Nephron progenitor cell (in vitro differentiated cells): ENCODE data around the gene PLEKHD1.
A peak's percentile ranks its signal among the peaks of the same experiment; 100 is the strongest.

Experiments
- DNase-seq: peaks from one replicate; pipeline ENCODE4 v3.0.0; 2021
- H3K27ac Mint-ChIP-seq: 2 replicates; pipeline ENCODE4 v1.8.0; 2021; ENCODE audit warnings: mild to moderate bottlenecking, moderate library complexity, mixed read lengths
- H3K27me3 Mint-ChIP-seq: 2 replicates; pipeline ENCODE4 v1.8.0; 2021; ENCODE audit warnings: mild to moderate bottlenecking, low read depth, mixed read lengths; ENCODE audit not compliant: poor library complexity
- H3K36me3 Mint-ChIP-seq: 2 replicates; pipeline ENCODE4 v1.8.0; 2021; ENCODE audit warnings: low read depth, mixed read lengths
- H3K4me1 Mint-ChIP-seq: 2 replicates; pipeline ENCODE4 v1.8.0; 2021; ENCODE audit warnings: mixed read lengths
- H3K4me3 Mint-ChIP-seq: 2 replicates; pipeline ENCODE4 v1.8.0; 2021; ENCODE audit warnings: mild to moderate bottlenecking, moderate library complexity, mixed read lengths
- H3K9me3 Mint-ChIP-seq: 2 replicates; pipeline ENCODE4 v1.8.0; 2021; ENCODE audit warnings: mild to moderate bottlenecking, moderate library complexity, mixed read lengths
- CTCF ChIP-seq: fragments of 200-600 bp; sonication (generic); IDR thresholded peaks from 2 replicates; pipeline ENCODE4 v1.5.0; 2021; ENCODE audit warnings: antibody characterized with exemption

Gene PLEKHD1

GRCh38 chr14:69535230-69535848, 50.8 kb downstream of the PLEKHD1 start:
- H3K4me3 Mint-ChIP-seq: no peak overlapping the region
- H3K27me3 Mint-ChIP-seq: peaks cover 39% of the 10 kb centered on the region
- no peak overlapping the region for H3K27ac Mint-ChIP-seq
- TF ChIP-seq CTCF: peak; percentile 55
- peaks cover 4% of the 10 kb centered on the region for H3K4me1 Mint-ChIP-seq
- no peaks in the 10 kb centered on the region for H3K9me3 Mint-ChIP-seq
- DNase-seq: peak; percentile 67
- H3K36me3 Mint-ChIP-seq: no peaks in the 10 kb centered on the region

DNA sequence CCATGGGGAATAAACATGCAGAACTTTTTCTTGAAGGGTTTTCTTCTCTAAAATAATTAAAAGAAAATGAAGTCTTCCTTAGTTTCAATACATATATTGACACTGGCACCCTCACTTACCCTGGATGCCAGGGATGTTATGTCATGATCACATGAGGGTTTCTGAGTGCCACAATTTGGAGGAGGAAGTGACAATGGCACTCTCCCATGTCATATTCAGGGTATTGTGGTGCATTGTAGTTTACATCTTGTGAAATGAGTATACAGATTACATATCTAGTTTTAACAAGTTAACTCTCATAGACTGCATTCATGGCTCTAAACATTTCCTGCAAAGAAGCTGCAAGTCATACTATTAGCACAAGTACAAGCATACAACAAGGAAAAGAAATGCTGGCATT, 52.4 kb downstream of the PLEKHD1 start:
- H3K4me3 Mint-ChIP-seq: no peak overlapping the region
- no peak for TF ChIP-seq CTCF
- no peak for DNase-seq
- no peaks in the 10 kb centered on the region for H3K36me3 Mint-ChIP-seq
- H3K9me3 Mint-ChIP-seq: no peaks in the 10 kb centered on the region
- no peak overlapping the region for H3K27ac Mint-ChIP-seq
- peaks cover 33% of the 10 kb centered on the region for H3K27me3 Mint-ChIP-seq
- H3K4me1 Mint-ChIP-seq: peaks cover 4% of the 10 kb centered on the region

DNA sequence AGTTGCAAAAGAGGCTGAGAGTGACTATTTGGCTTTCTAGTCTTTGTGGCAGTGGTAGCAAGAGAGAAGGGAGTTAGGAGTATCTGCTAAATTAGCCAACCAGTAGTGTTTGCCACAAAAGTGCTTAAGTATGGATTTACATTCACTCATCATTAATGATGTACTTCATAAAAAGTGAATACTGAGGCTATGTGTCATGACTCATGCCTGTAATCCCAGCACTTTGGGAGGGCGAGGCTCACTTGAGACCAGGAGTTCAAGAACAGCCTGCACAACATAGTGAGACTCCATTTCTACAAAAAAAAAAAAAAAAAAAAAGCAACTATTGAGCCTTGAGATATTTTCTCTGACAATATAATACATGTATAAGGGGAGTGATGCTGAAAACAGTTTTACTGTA, 53.4 kb downstream of the PLEKHD1 start:
- DNase-seq: no peak
- Mint-ChIP-seq H3K9me3 (no peaks in the 10 kb centered on the region), H3K4me1 (peaks cover 4% of the 10 kb centered on the region), H3K36me3 (no peaks in the 10 kb centered on the region), H3K27ac (no peak overlapping the region), H3K27me3 (peaks cover 29% of the 10 kb centered on the region), H3K4me3 (no peak overlapping the region)
- TF ChIP-seq CTCF: no peak

GRCh38 chr14:69538766-69539165, 54.2 kb downstream of the PLEKHD1 start:
- H3K4me3 Mint-ChIP-seq: no peak overlapping the region
- peaks cover 30% of the 10 kb centered on the region for H3K27me3 Mint-ChIP-seq
- no peaks in the 10 kb centered on the region for H3K9me3 Mint-ChIP-seq
- no peak overlapping the region for H3K27ac Mint-ChIP-seq
- no peak for DNase-seq
- TF ChIP-seq CTCF: no peak
- H3K36me3 Mint-ChIP-seq: no peaks in the 10 kb centered on the region
- peaks cover 4% of the 10 kb centered on the region for H3K4me1 Mint-ChIP-seq

DNA sequence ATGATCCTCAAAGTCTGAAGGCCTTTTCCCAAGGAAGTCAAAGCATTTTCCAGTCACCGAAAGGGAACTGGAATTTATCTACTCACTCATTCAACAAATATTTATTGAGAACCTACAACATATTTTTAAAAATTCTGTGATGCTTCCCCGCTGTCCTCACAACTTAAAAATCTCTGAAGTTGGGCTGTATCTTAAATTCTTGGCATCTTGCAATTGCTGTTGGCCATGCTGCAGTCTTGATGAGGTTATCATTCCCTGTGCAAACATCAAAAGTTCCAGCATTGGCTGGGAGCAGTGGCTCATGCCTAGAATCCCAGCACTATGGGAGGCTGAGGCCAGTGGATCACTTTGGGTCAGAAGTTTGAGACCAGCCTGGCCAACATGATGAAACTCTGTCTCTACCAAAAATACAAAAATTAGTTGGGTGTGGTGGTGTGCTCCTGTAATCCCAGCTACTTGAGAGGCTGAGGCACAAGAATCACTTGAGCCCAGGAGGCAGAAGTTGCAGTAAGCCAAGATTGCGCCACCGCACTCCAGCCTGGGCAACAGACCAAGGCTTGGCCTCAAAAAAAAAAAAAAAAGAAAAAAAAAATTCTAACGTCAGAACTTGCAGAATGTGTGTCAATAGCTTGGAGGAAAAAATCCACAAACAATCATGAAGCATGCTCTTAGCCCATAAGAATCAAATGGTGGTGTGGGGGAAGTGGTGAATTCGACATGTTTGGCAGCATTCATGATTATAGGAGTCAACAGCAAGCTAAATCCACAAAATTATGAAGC, 55.3 kb downstream of the PLEKHD1 start:
- no peak for DNase-seq
- Mint-ChIP-seq H3K4me3 (no peak overlapping the region), H3K9me3 (no peaks in the 10 kb centered on the region), H3K27me3 (peaks cover 37% of the 10 kb centered on the region), H3K4me1 (peaks cover 4% of the 10 kb centered on the region), H3K27ac (no peak overlapping the region), H3K36me3 (no peaks in the 10 kb centered on the region)
- TF ChIP-seq CTCF: no peak
